Neuronal stem cell (in vitro differentiated cells): ENCODE data around the gene GRID1.

Source experiments
- DNase-seq: peaks from one replicate; pipeline ENCODE4 v3.0.0-alpha.2; 2013; ENCODE audit warnings: low spot score
- H2AFZ ChIP-seq: one replicate; pipeline ENCODE4 v1.6.1; 2013; ENCODE audit warnings: mild to moderate bottlenecking, low read length, inconsistent platforms
- H2AK5ac ChIP-seq: 2 replicates; pipeline ENCODE4 v1.6.1; 2013; ENCODE audit warnings: low read depth, mild to moderate bottlenecking, inconsistent platforms, low read length, moderate library complexity, mixed read lengths
- H2BK120ac ChIP-seq: 2 replicates; pipeline ENCODE4 v1.6.1; 2013; ENCODE audit warnings: low read depth, mild to moderate bottlenecking, inconsistent platforms, low read length, moderate library complexity, mixed read lengths
- H2BK12ac ChIP-seq: one replicate; pipeline ENCODE4 v1.6.1; 2013; ENCODE audit warnings: low read length, inconsistent platforms
- H2BK15ac ChIP-seq: 2 replicates; pipeline ENCODE4 v1.6.1; 2013; ENCODE audit warnings: mild to moderate bottlenecking, low read length, inconsistent platforms, mixed read lengths
- H2BK5ac ChIP-seq: one replicate; pipeline ENCODE4 v1.6.1; 2013; ENCODE audit warnings: inconsistent platforms, mild to moderate bottlenecking, low read length, moderate library complexity
- H3K14ac ChIP-seq: one replicate; pipeline ENCODE4 v1.6.1; 2013; ENCODE audit warnings: low read length, inconsistent platforms
- H3K18ac ChIP-seq: 2 replicates; pipeline ENCODE4 v1.6.1; 2013; ENCODE audit warnings: low read length, inconsistent platforms
- H3K23ac ChIP-seq: 2 replicates; pipeline ENCODE4 v1.6.1; 2013; ENCODE audit warnings: low read depth, mild to moderate bottlenecking, mixed read lengths, low read length, inconsistent platforms; ENCODE audit not compliant: poor library complexity
- H3K27ac ChIP-seq: replicated peaks from 3 replicates; pipeline ENCODE4 v1.5.1; 2013; ENCODE audit warnings: low read length, inconsistent platforms
- H3K27me3 ChIP-seq, 3 experiments: 2 replicates each; pipeline ENCODE4 v1.6.1; 2013; ENCODE audit warnings: low read length in 3 of 3, mild to moderate bottlenecking in 2 of 3, inconsistent platforms in 1 of 3, low read depth in 1 of 3, mixed read lengths in 1 of 3, moderate library complexity in 1 of 3; ENCODE audit not compliant: control insufficient read depth in 3 of 3, insufficient read depth in 3 of 3
- H3K36me3 ChIP-seq, 2 donors: replicated peaks in 1 of 2; 2 replicates each; pipeline ENCODE4 v1.6.1; 2013; ENCODE audit warnings: low read length in 2 of 2; ENCODE audit not compliant: control insufficient read depth in 2 of 2, insufficient read depth in 2 of 2
- H3K4ac ChIP-seq: 2 replicates; pipeline ENCODE4 v1.6.1; 2013; ENCODE audit warnings: inconsistent platforms, mild to moderate bottlenecking, low read length, moderate library complexity
- H3K4me1 ChIP-seq, 2 donors: 1 replicate in 1 of 2; 2 replicates in 1 of 2; pipeline ENCODE4 v1.6.1; 2013; ENCODE audit warnings: low read length in 2 of 2, low read depth in 1 of 2; ENCODE audit not compliant: control insufficient read depth in 2 of 2, insufficient read depth in 1 of 2
- H3K4me2 ChIP-seq: one replicate; pipeline ENCODE4 v1.6.1; 2013; ENCODE audit warnings: mild to moderate bottlenecking, low read length, inconsistent platforms; ENCODE audit not compliant: insufficient read depth, poor library complexity, severe bottlenecking
- H3K4me3 ChIP-seq, 2 donors: 2 replicates each; pipeline ENCODE4 v1.5.1; 2013; ENCODE audit warnings: low read length in 2 of 2, mild to moderate bottlenecking in 2 of 2, inconsistent platforms in 1 of 2, moderate library complexity in 1 of 2
- H3K79me1 ChIP-seq: one replicate; pipeline ENCODE4 v1.6.1; 2013; ENCODE audit warnings: low read depth, mild to moderate bottlenecking, inconsistent platforms, low read length, moderate library complexity
- H3K9ac ChIP-seq: one replicate; pipeline ENCODE4 v1.6.1; 2013; ENCODE audit warnings: mild to moderate bottlenecking, low read depth, low read length, inconsistent platforms; ENCODE audit not compliant: poor library complexity
- H3K9me3 ChIP-seq, 2 donors: replicated peaks in 1 of 2; 2 replicates each; pipeline versions ENCODE3 to v1.6.1; 2013; ENCODE audit warnings: low read length in 2 of 2, mild to moderate bottlenecking in 2 of 2, inconsistent platforms in 1 of 2, low read depth in 1 of 2, mixed read lengths in 1 of 2, moderate library complexity in 1 of 2; ENCODE audit not compliant: control insufficient read depth in 2 of 2, insufficient read depth in 1 of 2
- H4K8ac ChIP-seq: one replicate; pipeline ENCODE4 v1.6.1; 2013; ENCODE audit warnings: low read depth, mild to moderate bottlenecking, inconsistent platforms, low read length, moderate library complexity
- H4K91ac ChIP-seq: one replicate; pipeline ENCODE4 v1.6.1; 2013; ENCODE audit warnings: low read length, low read depth, mild to moderate bottlenecking, inconsistent platforms; ENCODE audit not compliant: poor library complexity
- WGBS, 2 donors: extraction: QIAGEN DNeasy Blood & Tissue Kit; methylation state at CpG; one replicate each; pipeline ENCODE4 v1.1.7; 2013; ENCODE audit warnings: missing lambda C conversion rate in 2 of 2, mixed read lengths in 1 of 2; ENCODE audit not compliant: insufficient read length in 2 of 2, insufficient replicate concordance in 1 of 2; ENCODE audit errors: extremely low coverage in 2 of 2; 5-methylcytosine and 5-hydroxymethylcytosine counted together

Gene GRID1

GRCh38 chr10:85674851-85675250, 691.7 kb downstream of the GRID1 start:
- no peak overlapping the region for H4K91ac ChIP-seq

GRCh38 chr10:85673270-85673669, 693.3 kb downstream of the GRID1 start:
- no CpG with 5 or more reads among the region's 1 CpG for WGBS, 2 donors
- no peak overlapping the region for H3K14ac ChIP-seq
- H2BK12ac ChIP-seq = no peak overlapping the region
- no peak overlapping the region for H3K4ac ChIP-seq
- no peak overlapping the region for H2AK5ac ChIP-seq
- H3K79me1 ChIP-seq = no peaks in the 10 kb centered on the region
- no peak overlapping the region for H3K18ac ChIP-seq
- H2AFZ ChIP-seq = no peak overlapping the region
- H3K36me3 ChIP-seq = no peaks in the 10 kb centered on the region
- DNase-seq = no peak
- no peak overlapping the region for H2BK120ac ChIP-seq
- no peak overlapping the region for H3K27ac ChIP-seq
- H2BK15ac ChIP-seq = no peak overlapping the region
- H4K91ac ChIP-seq = no peak overlapping the region
- peaks cover 0 to 2% of the 10 kb centered on the region in 2 donors for H3K9me3 ChIP-seq
- no peak overlapping the region for H3K4me3 ChIP-seq
- no peaks in the 10 kb centered on the region for H3K4me1 ChIP-seq
- H2BK5ac ChIP-seq = no peak overlapping the region
- no peaks in the 10 kb centered on the region for H3K27me3 ChIP-seq
- H3K9ac ChIP-seq = no peak overlapping the region
- H3K23ac ChIP-seq = no peak overlapping the region
- no peak overlapping the region for H3K4me2 ChIP-seq
- no peak overlapping the region for H4K8ac ChIP-seq

More at GRCh38 chr10:85674851-85675250, 691.7 kb downstream of the GRID1 start:
- no peak overlapping the region for H3K27ac ChIP-seq
- H2BK5ac ChIP-seq = no peak overlapping the region
- H3K79me1 ChIP-seq = no peaks in the 10 kb centered on the region
- no peaks in the 10 kb centered on the region for H3K27me3 ChIP-seq
- H3K4me1 ChIP-seq = no peaks in the 10 kb centered on the region
- no peak overlapping the region for H2BK120ac ChIP-seq
- no peak overlapping the region for H4K8ac ChIP-seq
- H2BK12ac ChIP-seq = no peak overlapping the region
- no CpG with 5 or more reads among the region's 4 CpGs for WGBS, 2 donors
- no peak overlapping the region for H3K18ac ChIP-seq
- no peak overlapping the region for H2AK5ac ChIP-seq
- no peak overlapping the region for H3K4me2 ChIP-seq
- no peak overlapping the region for H3K4me3 ChIP-seq
- DNase-seq = no peak
- no peak overlapping the region for H3K9ac ChIP-seq
- H3K14ac ChIP-seq = no peak overlapping the region
- no peaks in the 10 kb centered on the region for H3K36me3 ChIP-seq
- H3K4ac ChIP-seq = no peak overlapping the region
- no peak overlapping the region for H2BK15ac ChIP-seq
- H3K23ac ChIP-seq = no peak overlapping the region
- peaks cover 0 to 2% of the 10 kb centered on the region in 2 donors for H3K9me3 ChIP-seq
- H2AFZ ChIP-seq = no peak overlapping the region

- Histone ChIP-seq H3K4ac (no peak overlapping the region), H2BK120ac (no peak overlapping the region), H2BK5ac (no peak overlapping the region), H4K8ac (no peak overlapping the region), H3K9ac (no peak overlapping the region), H3K4me2 (no peak overlapping the region), H4K91ac (no peak overlapping the region), H3K23ac (no peak overlapping the region), H2AFZ (no peak overlapping the region), H3K27me3 (no peaks in the 10 kb centered on the region), H3K18ac (no peak overlapping the region), H2BK12ac (no peak overlapping the region), H2BK15ac (no peak overlapping the region), H3K27ac (no peak overlapping the region), H3K9me3 (peaks cover 0 to 2% of the 10 kb centered on the region in 2 donors), H3K79me1 (no peaks in the 10 kb centered on the region), H2AK5ac (no peak overlapping the region), H3K14ac (no peak overlapping the region), H3K4me3 (no peak overlapping the region), H3K4me1 (peaks cover 0 to 10% of the 10 kb centered on the region in 2 donors), H3K36me3 (no peaks in the 10 kb centered on the region)
- no CpG with 5 or more reads among the region's 1 CpG for WGBS, 2 donors
- no peak for DNase-seq
These were observed 695.1 kb downstream of the GRID1 start for GRCh38 chr10:85671530-85671929.

GRCh38 chr10:85668522-85668921, 698.1 kb downstream of the GRID1 start:
- Histone ChIP-seq H3K9ac (no peak overlapping the region), H2BK120ac (no peak overlapping the region), H3K27me3 (no peaks in the 10 kb centered on the region), H2AK5ac (no peak overlapping the region), H3K79me1 (no peaks in the 10 kb centered on the region), H3K14ac (no peak overlapping the region), H2BK15ac (no peak overlapping the region), H3K4me2 (no peak overlapping the region), H3K4ac (no peak overlapping the region), H3K18ac (no peak overlapping the region), H2BK5ac (no peak overlapping the region), H3K9me3 (peaks cover 0 to 2% of the 10 kb centered on the region in 2 donors), H3K4me3 (no peak overlapping the region), H4K8ac (no peak overlapping the region), H3K4me1 (peaks cover 0 to 10% of the 10 kb centered on the region in 2 donors), H3K23ac (no peak overlapping the region), H2BK12ac (no peak overlapping the region), H2AFZ (no peak overlapping the region), H3K36me3 (no peaks in the 10 kb centered on the region), H3K27ac (no peak overlapping the region), H4K91ac (no peak overlapping the region)
- WGBS, 2 donors = no CpG with 5 or more reads among the region's 1 CpG
- DNase-seq = no peak
